ENCODE data around the gene SCPEP1.

Gene SCPEP1

GRCh38 chr17:57044976-57045867 is 67.3 kb downstream of the SCPEP1 start:
- no peak for FAIRE-seq

GRCh38 chr17:57045868-57046704 is 68.2 kb downstream of the SCPEP1 start:
- FAIRE-seq = no peak

- no peak for FAIRE-seq
Observed at GRCh38 chr17:57046749-57047148, 68.8 kb downstream of the SCPEP1 start.

GRCh38 chr17:57048096-57048495 is 70.2 kb downstream of the SCPEP1 start:
- no peak for FAIRE-seq

GRCh38 chr17:57050306-57050705 is 72.4 kb downstream of the SCPEP1 start:
- FAIRE-seq = no peak

- no peak for FAIRE-seq
Observed at GRCh38 chr17:57051886-57052361, 74.0 kb downstream of the SCPEP1 start.
